IgD-negative memory B cell (primary cell): Measurements from ENCODE around the gene RASAL2. TPM values are rescaled to one million over a fixed set of nuclear protein-coding genes. Genes with fewer than 3 reads are reported as not detected.

Source experiments
- H3K27ac Mint-ChIP-seq, 3 donors: one replicate each; pipeline ENCODE4 v1.8.0; 2020 to 2022; ENCODE audit warnings: mild to moderate bottlenecking in 3 of 3, mixed read lengths in 3 of 3, moderate library complexity in 1 of 3
- H3K27me3 Mint-ChIP-seq: one replicate; pipeline ENCODE4 v1.8.0; 2021; ENCODE audit warnings: mixed read lengths
- H3K36me3 Mint-ChIP-seq: one replicate; pipeline ENCODE4 v1.8.0; 2020; ENCODE audit warnings: mild to moderate bottlenecking, mixed read lengths
- H3K4me1 Mint-ChIP-seq, 3 donors: one replicate each; pipeline ENCODE4 v1.8.0; 2020 to 2022; ENCODE audit warnings: mixed read lengths in 3 of 3, mild to moderate bottlenecking in 1 of 3
- H3K4me3 Mint-ChIP-seq, 4 donors: one replicate each; pipeline ENCODE4 v1.8.0; 2020 to 2022; ENCODE audit warnings: mild to moderate bottlenecking in 4 of 4, mixed read lengths in 4 of 4, moderate library complexity in 3 of 4
- H3K9me3 Mint-ChIP-seq, 3 donors: one replicate each; pipeline ENCODE4 v1.8.0; 2020 to 2021; ENCODE audit warnings: mixed read lengths in 3 of 3, mild to moderate bottlenecking in 1 of 3
- polyA plus RNA-seq: library from polyadenylated mRNA; unstranded; fragments of 300-500 nt; fragmentation: Illumina TruSeq; gene quantifications from one replicate; pipeline ENCODE4 v1.2.3, GENCODE V29; 2021

Gene RASAL2
- polyA plus RNA-seq, 1 donor from 2014 or later, result 0.09 TPM

DNA sequence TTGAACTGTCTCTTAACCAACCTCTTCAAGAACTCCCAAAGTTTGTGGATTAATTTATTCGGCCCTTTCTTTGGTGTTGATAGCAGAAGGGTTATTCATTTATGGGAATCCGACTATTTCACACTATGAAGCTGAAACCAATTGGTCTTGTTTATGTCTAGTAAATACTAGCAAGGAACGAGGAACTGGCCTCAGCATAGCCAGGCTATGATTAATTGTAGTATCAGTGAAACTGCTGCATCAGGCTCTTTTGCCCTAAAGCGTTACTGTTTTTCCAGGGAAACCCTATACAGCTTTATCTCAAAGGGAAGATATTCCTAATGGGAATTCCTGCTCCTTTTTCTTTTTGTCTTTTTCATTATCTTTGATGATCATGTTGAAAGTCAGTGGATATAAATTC lies 367.8 kb downstream of the RASAL2 start:
- H3K36me3 Mint-ChIP-seq, result peaks cover 2% of the 10 kb centered on the region
- no peak overlapping the region for H3K4me3 Mint-ChIP-seq
- peaks cover 1% of the 10 kb centered on the region for H3K27me3 Mint-ChIP-seq
- no peak overlapping the region for H3K27ac Mint-ChIP-seq
- no peaks in the 10 kb centered on the region for H3K4me1 Mint-ChIP-seq
- no peaks in the 10 kb centered on the region for H3K9me3 Mint-ChIP-seq

DNA sequence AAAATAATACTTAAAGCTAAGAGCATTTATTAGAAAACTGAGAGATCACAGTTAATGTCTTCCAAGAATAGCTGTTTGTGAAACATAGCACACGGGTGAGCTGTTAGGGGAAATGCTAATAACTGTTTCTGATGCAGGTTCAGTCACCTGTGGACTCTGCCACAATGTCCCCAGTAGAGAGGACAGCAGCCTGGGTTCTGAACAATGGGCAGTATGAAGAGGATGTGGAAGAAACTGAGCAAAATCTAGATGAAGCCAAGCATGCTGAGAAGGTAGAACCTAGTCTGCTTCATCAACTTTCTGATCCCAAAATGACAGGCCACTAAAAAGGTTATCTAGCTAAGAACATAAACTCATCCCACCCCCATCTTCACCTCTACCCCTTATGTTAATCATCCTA lies 370.2 kb downstream of the RASAL2 start:
- Mint-ChIP-seq H3K4me1 (no peaks in the 10 kb centered on the region), H3K27ac (no peak overlapping the region), H3K9me3 (no peaks in the 10 kb centered on the region), H3K36me3 (no peaks in the 10 kb centered on the region), H3K4me3 (no peak overlapping the region), H3K27me3 (peaks cover 4% of the 10 kb centered on the region)

DNA sequence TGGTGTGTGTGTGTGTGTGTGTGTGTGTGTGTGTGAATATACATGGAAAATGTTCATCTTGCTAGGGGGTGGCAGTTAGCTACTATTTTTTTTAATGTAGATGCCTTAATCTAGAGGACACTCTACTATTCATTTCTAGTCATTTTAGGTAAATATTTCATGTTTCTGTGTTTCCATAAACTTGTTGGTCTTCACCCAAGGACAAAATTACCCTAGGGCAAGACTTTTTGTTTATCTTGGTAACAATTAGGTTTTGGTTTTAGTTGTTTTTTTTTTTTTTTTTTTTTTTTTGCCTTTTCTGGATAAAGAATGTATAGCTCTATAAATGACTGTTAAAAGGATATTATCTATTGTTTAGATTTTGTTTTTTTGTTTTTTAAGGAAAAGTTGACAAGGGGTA lies 370.7 kb downstream of the RASAL2 start:
- peaks cover 4% of the 10 kb centered on the region for H3K27me3 Mint-ChIP-seq
- no peaks in the 10 kb centered on the region for H3K4me1 Mint-ChIP-seq
- no peak overlapping the region for H3K27ac Mint-ChIP-seq
- no peaks in the 10 kb centered on the region for H3K36me3 Mint-ChIP-seq
- no peak overlapping the region for H3K4me3 Mint-ChIP-seq
- H3K9me3 Mint-ChIP-seq, result no peaks in the 10 kb centered on the region

DNA sequence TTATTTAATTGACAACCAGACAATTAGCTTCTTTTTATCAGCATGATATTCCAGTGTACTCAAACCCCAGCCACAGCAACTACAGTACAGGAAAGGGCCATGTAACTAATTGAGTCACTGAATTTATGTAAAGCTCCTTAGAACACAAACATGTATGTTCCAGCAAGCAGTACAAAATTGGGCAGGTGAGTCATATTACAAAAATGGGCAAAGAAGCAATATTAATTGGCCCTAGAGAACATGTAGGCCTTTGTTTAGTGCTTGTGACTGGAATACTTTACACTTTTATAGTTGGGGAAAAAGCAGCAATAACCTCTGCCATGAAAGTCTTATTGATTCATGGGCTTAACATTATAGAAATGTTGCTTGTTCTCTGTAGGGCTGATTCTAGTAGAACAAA lies 371.1 kb downstream of the RASAL2 start:
- Mint-ChIP-seq H3K4me3 (no peak overlapping the region), H3K27me3 (peaks cover 4% of the 10 kb centered on the region), H3K36me3 (no peaks in the 10 kb centered on the region), H3K9me3 (no peaks in the 10 kb centered on the region), H3K4me1 (no peaks in the 10 kb centered on the region), H3K27ac (no peak overlapping the region)

DNA sequence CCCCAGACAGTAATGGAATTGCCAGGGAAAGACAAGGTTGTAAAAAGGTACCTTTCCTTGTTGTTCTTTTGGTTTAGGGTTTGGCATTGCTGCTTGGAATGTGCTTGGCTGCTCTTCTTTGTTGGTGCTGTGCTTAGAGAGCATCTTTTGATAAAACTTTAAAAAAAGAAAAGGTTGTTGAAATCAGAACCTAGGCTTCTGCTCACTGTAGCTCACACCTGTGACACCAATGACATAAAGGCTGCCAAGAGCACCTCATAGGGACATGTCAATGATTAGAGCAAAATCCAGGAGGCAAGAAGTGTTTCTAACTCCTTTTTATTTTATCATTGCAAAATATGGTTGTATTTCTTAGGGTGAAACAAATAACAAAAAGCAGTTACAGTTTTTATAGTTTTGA lies 373.9 kb downstream of the RASAL2 start:
- Mint-ChIP-seq H3K4me1 (no peaks in the 10 kb centered on the region), H3K27ac (no peak overlapping the region), H3K27me3 (peaks cover 5% of the 10 kb centered on the region)

DNA sequence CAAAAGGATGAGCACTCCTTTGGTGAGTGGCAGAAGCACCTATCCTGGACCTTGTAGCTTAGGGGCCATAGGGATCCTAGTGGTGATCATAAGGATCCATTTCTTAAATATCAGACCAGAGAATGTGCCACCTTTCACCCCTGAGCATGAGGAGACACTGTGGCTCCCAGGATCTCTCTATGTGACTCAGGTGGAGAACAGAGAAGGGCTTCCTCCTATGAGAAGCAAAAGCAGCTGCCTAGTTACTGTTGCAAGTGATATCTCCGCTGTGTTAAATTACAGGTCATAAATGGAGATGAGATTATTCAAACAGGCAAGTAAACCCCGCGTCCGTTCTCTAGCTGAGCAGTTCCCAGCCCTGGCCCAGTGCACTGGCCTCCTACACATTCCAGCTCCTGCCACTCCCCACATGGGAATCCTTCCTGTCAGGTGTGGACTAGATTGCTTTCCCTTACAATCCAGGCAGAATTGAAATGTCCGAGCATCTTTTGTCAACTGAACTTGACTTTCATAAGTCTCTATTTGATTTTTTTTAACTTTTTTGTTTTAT lies 376.6 kb downstream of the RASAL2 start:
- Mint-ChIP-seq H3K27ac (no peak overlapping the region), H3K4me3 (no peak overlapping the region), H3K27me3 (peaks cover 10% of the 10 kb centered on the region), H3K9me3 (no peaks in the 10 kb centered on the region), H3K36me3 (no peaks in the 10 kb centered on the region), H3K4me1 (no peaks in the 10 kb centered on the region)

More for the DNA sequence above, 373.9 kb downstream of the RASAL2 start:
- H3K9me3 Mint-ChIP-seq, result no peaks in the 10 kb centered on the region
- no peaks in the 10 kb centered on the region for H3K36me3 Mint-ChIP-seq
- H3K4me3 Mint-ChIP-seq, result no peak overlapping the region

DNA sequence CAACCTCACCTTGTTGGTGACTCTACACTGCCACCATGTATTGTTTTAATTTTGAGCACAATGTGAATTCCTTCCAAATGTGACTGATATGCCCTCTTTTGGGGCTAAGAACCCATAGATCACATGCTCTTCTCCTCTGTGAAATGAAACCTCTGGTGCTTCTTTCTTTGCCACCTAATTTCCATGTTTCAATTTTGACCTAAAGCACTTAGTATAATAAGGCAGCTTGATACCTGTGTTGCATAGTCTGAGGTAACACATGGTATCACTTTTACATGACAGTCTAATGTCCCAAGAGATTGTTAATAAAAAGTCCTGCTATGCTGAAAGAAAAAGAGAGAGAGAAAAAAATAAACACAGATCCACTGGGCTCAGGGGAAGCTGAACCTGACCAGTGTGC lies 378.6 kb downstream of the RASAL2 start:
- H3K36me3 Mint-ChIP-seq, result no peaks in the 10 kb centered on the region
- no peaks in the 10 kb centered on the region for H3K9me3 Mint-ChIP-seq
- no peak overlapping the region for H3K27ac Mint-ChIP-seq
- no peak overlapping the region for H3K4me3 Mint-ChIP-seq
- H3K27me3 Mint-ChIP-seq, result peaks cover 10% of the 10 kb centered on the region
- no peaks in the 10 kb centered on the region for H3K4me1 Mint-ChIP-seq

DNA sequence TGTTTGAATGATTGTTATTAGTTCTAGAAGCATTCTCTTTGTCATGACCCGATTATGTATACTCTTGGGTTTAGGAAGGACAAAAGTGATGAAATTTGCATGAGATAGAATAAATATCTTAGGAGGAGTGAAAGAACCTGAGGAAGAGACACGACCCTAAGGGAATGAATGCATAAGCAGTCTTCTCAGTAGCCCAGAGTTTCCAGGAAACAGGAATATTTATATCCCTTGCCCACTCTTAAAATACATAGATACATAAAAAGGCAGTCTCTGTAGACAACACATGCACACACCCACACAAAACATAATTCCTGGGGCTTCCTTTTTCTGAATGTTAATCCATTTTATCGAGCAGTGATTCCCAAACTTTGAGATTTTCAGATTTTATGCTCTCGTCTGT lies 383.5 kb downstream of the RASAL2 start:
- Mint-ChIP-seq H3K27me3 (peaks cover 9% of the 10 kb centered on the region), H3K9me3 (no peaks in the 10 kb centered on the region), H3K4me1 (no peaks in the 10 kb centered on the region), H3K27ac (no peak overlapping the region), H3K4me3 (no peak overlapping the region), H3K36me3 (no peaks in the 10 kb centered on the region)

DNA sequence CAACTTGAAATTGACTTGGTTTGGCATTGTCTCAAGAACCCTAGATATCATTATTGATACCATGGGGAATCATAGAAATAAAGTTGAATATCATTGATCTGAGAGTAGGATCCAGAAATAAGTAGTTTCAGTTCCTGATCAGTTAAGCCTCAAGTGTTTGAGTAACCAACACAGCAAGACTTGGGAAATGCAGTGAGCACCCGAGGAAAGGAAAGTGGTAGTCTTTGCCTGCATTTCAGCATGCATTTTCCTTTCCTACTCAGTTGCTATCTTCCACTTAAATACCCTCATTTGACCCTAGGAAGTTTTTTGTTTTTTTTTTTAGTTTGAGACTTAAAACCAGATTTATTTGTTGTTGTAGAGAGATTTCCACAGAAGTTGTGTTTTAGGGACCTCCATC lies 383.9 kb downstream of the RASAL2 start:
- Mint-ChIP-seq H3K4me1 (no peaks in the 10 kb centered on the region), H3K27ac (no peak overlapping the region), H3K27me3 (peaks cover 8% of the 10 kb centered on the region), H3K9me3 (no peaks in the 10 kb centered on the region), H3K4me3 (no peak overlapping the region), H3K36me3 (no peaks in the 10 kb centered on the region)

DNA sequence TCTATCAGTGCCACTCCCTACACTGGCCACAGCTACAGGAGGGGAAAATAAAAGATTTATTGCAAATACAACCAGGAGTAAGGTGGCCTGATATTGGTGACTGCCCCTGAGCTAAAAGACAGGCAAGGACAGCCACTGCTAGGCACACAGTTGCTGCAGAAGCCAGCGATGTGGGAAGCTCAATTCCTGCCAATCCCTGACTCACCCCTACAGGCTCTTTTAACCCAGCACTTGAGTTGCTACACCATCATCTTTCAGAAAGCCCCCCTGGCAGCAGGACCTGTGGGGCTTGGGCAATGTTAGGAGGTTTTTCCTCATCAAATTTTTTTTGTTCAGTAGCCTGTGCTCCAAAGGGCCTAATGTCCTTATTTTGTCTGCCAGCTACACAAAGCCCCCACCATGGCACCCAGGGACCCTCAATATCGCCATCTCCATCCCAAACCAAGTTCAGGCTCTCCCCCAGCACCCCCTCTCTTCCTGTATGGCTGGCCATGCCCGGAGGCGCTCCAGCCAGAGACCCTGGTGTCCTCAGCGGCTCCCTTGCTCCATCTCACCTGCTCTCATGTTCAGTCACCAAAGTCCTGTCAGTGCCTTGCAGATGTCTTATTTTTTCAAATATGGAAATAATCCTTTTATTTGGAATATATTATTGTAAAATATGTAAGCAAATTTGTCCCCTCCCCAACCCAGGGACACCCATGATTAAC lies 389.5 kb downstream of the RASAL2 start:
- no peak overlapping the region for H3K4me3 Mint-ChIP-seq
- peaks cover 2% of the 10 kb centered on the region for H3K36me3 Mint-ChIP-seq
- peaks cover 3% of the 10 kb centered on the region for H3K27me3 Mint-ChIP-seq
- peaks cover 7 to 18% (median 10%) of the 10 kb centered on the region in 3 donors for H3K4me1 Mint-ChIP-seq
- no peak overlapping the region for H3K27ac Mint-ChIP-seq
- H3K9me3 Mint-ChIP-seq, result no peaks in the 10 kb centered on the region

DNA sequence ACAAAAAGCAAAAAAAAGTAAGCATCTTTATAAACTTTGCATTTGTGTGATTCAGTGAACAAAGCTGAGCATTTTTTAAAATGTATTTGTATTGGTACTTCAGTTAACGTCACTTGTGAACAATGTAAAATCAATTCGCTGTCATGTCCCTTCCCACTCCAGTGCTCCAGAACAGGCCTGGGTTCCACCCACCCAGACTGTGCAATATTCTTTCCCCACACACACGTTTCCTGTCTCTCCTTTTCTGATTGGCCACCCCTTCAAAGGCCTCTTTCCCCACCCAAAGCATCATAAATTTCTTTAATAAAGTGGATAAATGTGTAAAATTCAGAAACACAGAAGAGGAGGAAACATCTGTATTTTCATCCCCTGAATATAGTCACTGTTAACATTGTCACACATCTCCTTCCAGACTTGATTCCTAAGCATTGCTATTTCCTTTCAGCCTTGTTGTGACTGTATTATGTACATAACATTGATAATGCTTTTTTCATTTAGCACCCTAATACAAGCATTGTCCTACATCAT lies 390.9 kb downstream of the RASAL2 start:
- H3K4me1 Mint-ChIP-seq, result peaks cover 7 to 18% (median 10%) of the 10 kb centered on the region in 3 donors
- no peaks in the 10 kb centered on the region for H3K9me3 Mint-ChIP-seq
- no peak overlapping the region for H3K27ac Mint-ChIP-seq
- peaks cover 4% of the 10 kb centered on the region for H3K36me3 Mint-ChIP-seq
- peak overlapping the region in 1 of 4 donors; percentile 79 for H3K4me3 Mint-ChIP-seq
- peaks cover 5% of the 10 kb centered on the region for H3K27me3 Mint-ChIP-seq

DNA sequence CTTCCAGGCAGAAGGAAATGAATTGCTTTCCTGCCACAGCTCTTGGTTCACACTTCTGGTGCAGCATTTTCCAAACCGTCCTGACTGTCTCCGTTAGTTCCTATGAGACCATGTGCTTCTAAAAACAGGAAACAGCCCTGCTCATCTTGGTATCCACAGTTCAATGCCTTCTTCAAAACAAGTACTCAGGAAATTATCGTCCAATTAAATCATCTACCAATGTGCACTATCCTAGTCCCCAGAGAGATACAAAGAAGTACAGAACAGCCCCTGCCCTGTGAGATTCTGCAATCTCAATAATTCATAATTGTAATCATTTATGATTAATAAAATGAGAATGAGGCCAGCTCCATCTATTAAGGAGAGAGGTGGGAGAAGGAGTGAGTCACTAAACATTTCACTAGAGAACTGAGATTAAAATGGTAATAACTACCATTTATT lies 391.7 kb downstream of the RASAL2 start:
- peaks cover 3% of the 10 kb centered on the region for H3K27me3 Mint-ChIP-seq
- H3K9me3 Mint-ChIP-seq, result no peaks in the 10 kb centered on the region
- H3K4me3 Mint-ChIP-seq, result peak overlapping the region; percentile 2 to 79 (median 26)
- H3K36me3 Mint-ChIP-seq, result peaks cover 4% of the 10 kb centered on the region
- H3K27ac Mint-ChIP-seq, result peak overlapping the region in 1 of 3 donors; percentile 21
- H3K4me1 Mint-ChIP-seq, result peaks cover 7 to 18% (median 10%) of the 10 kb centered on the region in 3 donors

DNA sequence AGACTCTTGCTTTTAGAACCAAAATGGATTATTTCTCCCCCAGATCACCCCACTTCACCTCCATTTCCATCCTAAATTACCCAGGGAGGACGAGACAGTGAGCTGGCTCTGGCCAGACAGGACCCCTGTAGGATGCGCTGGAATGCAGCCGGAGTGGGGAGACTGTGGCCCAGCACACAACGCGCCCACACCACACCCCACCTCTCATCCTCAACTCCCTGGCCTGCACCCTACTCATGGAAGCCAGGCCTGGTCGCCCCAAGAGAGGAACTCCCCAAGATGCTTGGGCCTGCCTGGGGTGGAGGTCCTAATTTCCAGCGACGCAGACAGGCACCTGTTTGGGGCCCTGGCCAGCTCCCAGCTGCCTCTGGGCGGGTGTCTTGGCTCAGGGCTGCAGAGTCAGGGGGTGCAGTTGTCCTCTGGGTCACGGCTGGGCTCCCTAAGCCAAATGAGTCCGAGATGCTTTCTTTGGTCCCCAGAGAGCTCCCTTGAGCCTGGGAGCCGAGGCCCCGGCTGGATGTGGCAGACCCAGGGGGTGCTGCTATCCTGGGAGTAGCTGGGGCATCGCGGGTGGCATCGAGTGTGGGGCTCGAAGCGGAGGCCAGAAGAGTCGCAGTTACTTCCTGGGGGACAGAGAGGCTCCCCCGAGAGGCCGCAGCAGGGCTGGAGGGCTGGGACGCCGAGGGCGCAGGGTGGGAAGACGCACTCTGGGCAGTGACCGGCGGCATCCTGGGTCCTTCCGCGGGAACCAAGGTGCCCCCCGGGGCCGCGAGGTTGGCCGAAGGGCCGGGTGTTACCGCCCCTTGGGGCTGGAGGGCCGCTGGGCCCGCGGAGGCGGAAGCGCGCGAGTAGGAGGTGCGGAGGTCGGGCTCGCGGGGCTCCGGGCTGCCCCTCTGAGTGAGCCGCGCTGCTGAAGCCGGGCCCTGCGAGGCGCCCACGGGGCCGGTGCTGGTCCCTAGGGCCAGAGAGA lies 392.5 kb downstream of the RASAL2 start:
- Mint-ChIP-seq H3K27me3 (peaks cover 3% of the 10 kb centered on the region), H3K27ac (peak overlapping the region in 1 of 3 donors; percentile 97), H3K9me3 (no peaks in the 10 kb centered on the region), H3K4me3 (peak overlapping the region; percentile 2 to 88 (median 27)), H3K36me3 (peaks cover 4% of the 10 kb centered on the region), H3K4me1 (peaks cover 7 to 18% (median 10%) of the 10 kb centered on the region in 3 donors)

DNA sequence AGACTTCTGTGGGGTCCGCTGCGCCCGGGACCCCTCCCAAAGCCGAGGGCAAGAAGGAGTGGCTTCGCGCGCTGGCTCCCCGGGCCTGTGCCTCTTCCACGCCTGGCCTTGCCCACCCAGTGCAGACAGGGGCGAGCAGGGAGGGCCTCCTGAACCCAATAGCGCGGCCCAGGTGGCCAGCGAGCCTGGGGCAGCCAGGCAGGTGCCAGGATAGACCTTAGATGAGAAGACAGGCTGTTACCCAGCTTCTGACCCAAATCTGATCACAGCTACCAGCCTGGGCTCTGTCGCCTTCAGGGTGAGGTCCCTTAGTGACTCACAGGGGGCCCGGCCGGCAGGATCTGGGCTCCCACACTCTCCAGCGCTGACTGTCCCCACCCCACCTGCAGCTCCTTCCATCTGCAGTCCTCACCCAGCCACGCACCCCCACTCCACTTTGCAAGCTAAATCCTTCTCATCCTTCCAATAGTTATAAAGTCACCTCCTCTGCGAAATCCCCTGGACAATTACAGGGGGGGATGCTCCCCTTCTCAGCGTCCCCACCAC lies 393.2 kb downstream of the RASAL2 start:
- peak overlapping the region; percentile 64 to 97 (median 70) for H3K27ac Mint-ChIP-seq
- peak overlapping the region; percentile 37 to 88 (median 68) for H3K4me3 Mint-ChIP-seq
- H3K4me1 Mint-ChIP-seq, result peaks cover 7 to 18% (median 10%) of the 10 kb centered on the region in 3 donors
- no peaks in the 10 kb centered on the region for H3K9me3 Mint-ChIP-seq
- peaks cover 3% of the 10 kb centered on the region for H3K27me3 Mint-ChIP-seq
- peaks cover 4% of the 10 kb centered on the region for H3K36me3 Mint-ChIP-seq

DNA sequence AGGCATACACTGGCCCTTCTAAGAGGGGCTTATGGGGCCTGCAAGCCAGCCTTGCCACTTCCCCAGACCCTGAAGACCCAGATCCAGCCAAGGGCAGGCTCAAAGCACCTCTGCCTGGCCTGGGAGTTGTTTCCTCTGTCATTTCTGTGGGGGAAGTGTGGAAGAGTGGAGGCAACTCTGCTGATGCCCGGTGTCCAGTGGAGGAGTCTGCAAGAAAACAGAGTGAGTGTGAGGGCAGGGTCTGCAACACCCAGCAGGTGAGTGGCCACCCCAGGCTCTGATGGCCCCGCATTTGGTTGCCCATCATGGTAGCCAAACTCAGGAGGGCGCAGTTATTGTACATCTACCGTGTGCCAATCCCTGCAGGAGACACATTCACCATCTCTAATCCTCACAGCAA lies 394.5 kb downstream of the RASAL2 start:
- H3K4me1 Mint-ChIP-seq, result peaks cover 7 to 18% (median 10%) of the 10 kb centered on the region in 3 donors
- peak overlapping the region in 1 of 4 donors; percentile 30 for H3K4me3 Mint-ChIP-seq
- H3K27ac Mint-ChIP-seq, result peak overlapping the region in 1 of 3 donors; percentile 70
- H3K9me3 Mint-ChIP-seq, result no peaks in the 10 kb centered on the region
- H3K27me3 Mint-ChIP-seq, result peaks cover 3% of the 10 kb centered on the region
- H3K36me3 Mint-ChIP-seq, result peaks cover 5% of the 10 kb centered on the region
